ENCODE results near the gene VWA3A. TPM values are rescaled to one million over a fixed set of nuclear protein-coding genes. Genes with fewer than 3 reads are reported as not detected.

The VWA3A gene
- total RNA-seq, 1 experiment from 2014 or later = not detected

- DNase-seq (ENCODE audit: low read depth, low spot score) = peak; percentile 56
- ChIA-PET POLR2A (interaction anchor here (0.9 kb wide), 1 partner anchor 148 kb away, joined by 4 read pairs; no protein-coding TSS in a partner anchor), RAD21 (ENCODE audit: low non-redundant PET in 1 of 2, low total read pairs in 2 of 2, uncharacterized antibody in 2 of 2, unreplicated experiment in 2 of 2) (interaction anchor here (0.6 to 1.5 kb wide), 8 partner anchors 21 to 148 kb away, joined by 3 to 7 read pairs (median 4); partner anchors contain the start of gene MOSMO (in 1 of the 2)), CTCF (interaction anchor here (0.6 to 3.2 kb wide), 20 partner anchors 9 to 154 kb away, joined by 3 to 32 read pairs (median 5); partner anchors contain the start of genes MOSMO and PDZD9)
- Histone ChIP-seq H3K4me3 (replicated peaks in 1 of 2; ENCODE audit: low read depth in 1 of 2, low read length in 2 of 2) (no peak overlapping the region), H3K9ac (ENCODE audit: low read length) (no peak overlapping the region), H3K9me3 (ENCODE audit: control insufficient read depth in 1 of 2, insufficient read depth in 1 of 2, low read depth in 1 of 2, low read length in 2 of 2) (no peaks in the 10 kb centered on the region), H3K4me1 (ENCODE audit: control insufficient read depth in 1 of 2, insufficient read depth in 2 of 2, low read length in 2 of 2) (peaks cover 0 to 11% of the 10 kb centered on the region in 2 experiments; a peak in 2 of 4 replicates), H3K27ac (ENCODE audit: low read depth, low read length) (no peak overlapping the region), H3K9me2 (ENCODE audit: insufficient read depth) (no peaks in the 10 kb centered on the region), H2AFZ (ENCODE audit: low read depth, low read length, poor library complexity, severe bottlenecking) (peak overlapping the region; percentile 89), H3K27me3 (ENCODE audit: insufficient read depth, low read length) (no peaks in the 10 kb centered on the region), H3K36me3 (ENCODE audit: control insufficient read depth in 1 of 2, insufficient read depth in 2 of 2, low read length in 2 of 2) (no peaks in the 10 kb centered on the region), H3K4me2 (ENCODE audit: low read length) (peak overlapping the region; percentile 63), H4K20me1 (ENCODE audit: insufficient read depth) (no peaks in the 10 kb centered on the region), H3K79me2 (ENCODE audit: insufficient read depth, low read length) (no peaks in the 10 kb centered on the region)
- no peak for TF ChIP-seq ELF1 (IDR thresholded peaks at IDR 0.05; ENCODE audit: borderline replicate concordance, low read depth)
- TF ChIP-seq CTCF (IDR thresholded peaks at IDR 0.05 in 2 of 3, conservative IDR thresholded peaks at IDR 0.05 in 1 of 3; ENCODE audit: borderline replicate concordance in 1 of 3, insufficient read depth in 1 of 3, low read depth in 2 of 3, low read length in 2 of 3) = peak; percentile 66 to 78 (median 76); a peak in 5 of 6 replicates
- no peak for TF ChIP-seq ZFX (IDR thresholded peaks at IDR 0.05)
- no peak for TF ChIP-seq MAX (IDR thresholded peaks at IDR 0.05)
- TF ChIP-seq YY1 (IDR thresholded peaks at IDR 0.05; ENCODE audit: extremely low read depth, insufficient replicate concordance, low read depth, low read length) = no peak
- TF ChIP-seq, protein P1, sequence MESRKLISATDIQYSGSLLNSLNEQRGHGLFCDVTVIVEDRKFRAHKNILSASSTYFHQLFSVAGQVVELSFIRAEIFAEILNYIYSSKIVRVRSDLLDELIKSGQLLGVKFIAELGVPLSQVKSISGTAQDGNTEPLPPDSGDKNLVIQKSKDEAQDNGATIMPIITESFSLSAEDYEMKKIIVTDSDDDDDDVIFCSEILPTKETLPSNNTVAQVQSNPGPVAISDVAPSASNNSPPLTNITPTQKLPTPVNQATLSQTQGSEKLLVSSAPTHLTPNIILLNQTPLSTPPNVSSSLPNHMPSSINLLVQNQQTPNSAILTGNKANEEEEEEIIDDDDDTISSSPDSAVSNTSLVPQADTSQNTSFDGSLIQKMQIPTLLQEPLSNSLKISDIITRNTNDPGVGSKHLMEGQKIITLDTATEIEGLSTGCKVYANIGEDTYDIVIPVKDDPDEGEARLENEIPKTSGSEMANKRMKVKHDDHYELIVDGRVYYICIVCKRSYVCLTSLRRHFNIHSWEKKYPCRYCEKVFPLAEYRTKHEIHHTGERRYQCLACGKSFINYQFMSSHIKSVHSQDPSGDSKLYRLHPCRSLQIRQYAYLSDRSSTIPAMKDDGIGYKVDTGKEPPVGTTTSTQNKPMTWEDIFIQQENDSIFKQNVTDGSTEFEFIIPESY (IDR thresholded peaks at IDR 0.05; ENCODE audit: extremely low read depth, insufficient replicate concordance, low read length) = no peak
- TF ChIP-seq RAD21 (IDR thresholded peaks at IDR 0.05; ENCODE audit: low read depth) = peak; percentile 82
- no peak for TF ChIP-seq SIN3A (IDR thresholded peaks at IDR 0.05; ENCODE audit: low read depth)
- TF ChIP-seq POLR2AphosphoS5 (IDR thresholded peaks at IDR 0.05; ENCODE audit: low read depth, low read length) = no peak
- no peak for TF ChIP-seq POLR2A (IDR thresholded peaks at IDR 0.05; ENCODE audit: borderline replicate concordance, extremely low read depth, insufficient read depth, insufficient read length)
- no peak for TF ChIP-seq REST (IDR thresholded peaks at IDR 0.05; ENCODE audit: low read depth)
- intact Hi-C loops (cut with micrococcal nuclease) = loop anchor here (5.0 kb wide), 1 partner anchor 146 kb away; the partner anchor contains the start of gene UQCRC2
- ATAC-seq = peak; percentile 99
- BruUV-seq (replicated peaks) = no TSS peak
These were observed 6.3 kb downstream of the VWA3A start for GRCh38 chr16:22098405-22099255.

All from HCT116 (cell line).